ENCODE results near the gene RNU1-4.

- TF ChIP-seq, protein P1, sequence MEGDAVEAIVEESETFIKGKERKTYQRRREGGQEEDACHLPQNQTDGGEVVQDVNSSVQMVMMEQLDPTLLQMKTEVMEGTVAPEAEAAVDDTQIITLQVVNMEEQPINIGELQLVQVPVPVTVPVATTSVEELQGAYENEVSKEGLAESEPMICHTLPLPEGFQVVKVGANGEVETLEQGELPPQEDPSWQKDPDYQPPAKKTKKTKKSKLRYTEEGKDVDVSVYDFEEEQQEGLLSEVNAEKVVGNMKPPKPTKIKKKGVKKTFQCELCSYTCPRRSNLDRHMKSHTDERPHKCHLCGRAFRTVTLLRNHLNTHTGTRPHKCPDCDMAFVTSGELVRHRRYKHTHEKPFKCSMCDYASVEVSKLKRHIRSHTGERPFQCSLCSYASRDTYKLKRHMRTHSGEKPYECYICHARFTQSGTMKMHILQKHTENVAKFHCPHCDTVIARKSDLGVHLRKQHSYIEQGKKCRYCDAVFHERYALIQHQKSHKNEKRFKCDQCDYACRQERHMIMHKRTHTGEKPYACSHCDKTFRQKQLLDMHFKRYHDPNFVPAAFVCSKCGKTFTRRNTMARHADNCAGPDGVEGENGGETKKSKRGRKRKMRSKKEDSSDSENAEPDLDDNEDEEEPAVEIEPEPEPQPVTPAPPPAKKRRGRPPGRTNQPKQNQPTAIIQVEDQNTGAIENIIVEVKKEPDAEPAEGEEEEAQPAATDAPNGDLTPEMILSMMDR (IDR thresholded peaks at IDR 0.05; ENCODE audit: low read depth, low read length) = no peak
- TF ChIP-seq EZH2phosphoT487 (IDR thresholded peaks at IDR 0.05; ENCODE audit: low read depth) = no peak
Observed at GRCh38 chr1:16720351-16721223, 19.7 kb upstream of the RNU1-4 start.

All from OCI-LY3 (cell line).